ENCODE results near the gene ATPAF2. TPM values are rescaled to one million over a fixed set of nuclear protein-coding genes. Genes with fewer than 3 reads are reported as not detected.

ATPAF2 gene
- total RNA-seq, 2 donors from 2014 or later, result 31.4 to 50.8 TPM

DNA sequence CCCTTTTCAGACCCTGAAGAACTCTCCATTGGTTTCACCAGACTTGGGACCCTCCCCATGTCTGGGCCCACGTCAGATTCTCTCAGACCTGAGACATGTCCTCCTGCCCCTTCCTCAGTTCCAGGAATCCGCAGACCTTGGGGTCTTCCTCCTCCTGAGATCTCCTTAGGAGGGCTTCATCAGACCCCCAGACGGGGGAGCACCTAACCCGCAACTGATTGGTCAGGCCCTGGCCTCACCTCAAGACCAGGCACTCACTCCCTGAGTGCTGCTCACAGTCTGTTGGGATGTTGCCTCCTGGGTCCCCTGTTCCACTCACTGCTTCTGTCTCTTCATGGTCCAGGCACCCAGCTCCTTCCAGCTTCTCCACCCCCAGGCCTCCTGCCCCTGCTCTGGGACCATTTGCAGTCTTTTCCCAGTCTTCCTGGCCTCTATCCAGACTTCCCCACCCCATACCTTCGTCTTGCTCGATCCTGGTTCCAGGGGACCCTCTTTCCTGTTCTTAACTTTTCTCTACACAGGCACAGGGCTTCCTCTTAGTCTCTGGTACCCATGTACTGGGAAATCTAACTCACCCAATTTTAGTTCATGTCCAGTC, 1.4 kb upstream of the ATPAF2 start:
- Histone ChIP-seq H3K9me3 (ENCODE audit: control insufficient read depth, low read length) (no peaks in the 10 kb centered on the region), H3K36me3 (ENCODE audit: control insufficient read depth, insufficient read depth, low read length) (peaks cover 37% of the 10 kb centered on the region), H3K4me1 (ENCODE audit: control insufficient read depth, insufficient read depth, low read length) (peaks cover 7% of the 10 kb centered on the region), H3K27me3 (ENCODE audit: control insufficient read depth, insufficient read depth, low read length, poor library complexity, severe bottlenecking) (no peaks in the 10 kb centered on the region), H3K4me3 (ENCODE audit: low read length) (peak overlapping the region; percentile 97), H3K9ac (ENCODE audit: extremely low read depth, low read length, poor library complexity, severe bottlenecking) (peak overlapping the region; percentile 72), H3K27ac (ENCODE audit: low read depth, low read length) (no peak overlapping the region)
- Mint-ChIP-seq H3K4me1 (peaks cover 52% of the 10 kb centered on the region), H3K36me3 (ENCODE audit: low read depth) (peaks cover 10% of the 10 kb centered on the region), H3K4me3 (peak overlapping the region; percentile 92), H3K9me3 (no peaks in the 10 kb centered on the region), H3K27me3 (ENCODE audit: insufficient read depth) (no peaks in the 10 kb centered on the region), H3K27ac (peak overlapping the region; percentile 93)
- DNase-seq, result peak; percentile 80
- no peak for TF ChIP-seq CTCF (conservative IDR thresholded peaks at IDR 0.05)
- 41 to 63% methylated on average over 4 to 6 of the region's 6 CpGs for WGBS, 2 experiments (ENCODE audit: insufficient coverage in 1 of 2, insufficient read length in 1 of 2)

DNA sequence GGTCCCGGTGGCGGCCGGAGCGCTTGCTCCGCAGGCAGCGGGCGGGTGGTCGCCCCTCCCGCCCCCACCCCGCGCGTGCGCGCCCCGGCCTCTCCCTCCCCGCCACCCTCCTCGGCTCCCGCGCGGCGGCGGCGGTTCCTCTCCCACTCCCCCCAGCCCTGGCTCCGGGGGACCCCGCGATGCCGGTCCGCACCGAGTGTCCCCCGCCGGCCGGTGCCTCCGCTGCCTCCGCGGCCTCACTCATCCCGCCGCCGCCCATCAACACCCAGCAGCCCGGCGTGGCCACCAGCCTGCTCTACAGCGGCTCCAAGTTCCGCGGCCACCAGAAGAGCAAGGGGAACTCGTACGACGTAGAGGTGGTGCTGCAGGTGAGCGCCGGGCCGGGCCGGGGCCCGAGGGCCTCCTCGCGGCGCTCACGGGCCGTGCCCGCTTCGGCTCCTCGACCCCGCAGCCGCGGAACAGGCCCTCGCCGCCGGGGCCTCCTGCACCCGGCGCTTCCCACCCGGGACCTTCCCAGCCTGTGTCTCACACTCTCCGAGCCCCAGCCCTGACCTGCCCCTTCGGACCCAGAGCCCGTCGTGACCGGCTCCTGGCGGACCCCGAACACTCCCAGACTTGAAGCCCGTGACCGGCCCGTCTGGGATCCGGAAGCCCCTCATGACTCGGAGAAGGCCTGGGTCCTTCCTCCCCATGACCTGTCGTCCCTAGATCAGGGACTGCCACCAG, 730 bp upstream of the ATPAF2 start:
- no peak overlapping the region for H3K27ac ChIP-seq (ENCODE audit: low read depth, low read length)
- peaks cover 52% of the 10 kb centered on the region for H3K4me1 Mint-ChIP-seq
- WGBS, 2 experiments (ENCODE audit: insufficient coverage in 1 of 2, insufficient read length in 1 of 2), result 1% methylated on average over 17 to 73 of the region's 81 CpGs

More for the DNA sequence above, 730 bp upstream of the ATPAF2 start:
- Mint-ChIP-seq H3K27me3 (ENCODE audit: insufficient read depth) (no peaks in the 10 kb centered on the region), H3K9me3 (no peaks in the 10 kb centered on the region), H3K27ac (peak overlapping the region; percentile 93), H3K36me3 (ENCODE audit: low read depth) (peaks cover 3% of the 10 kb centered on the region), H3K4me3 (peak overlapping the region; percentile 92)
- H3K4me1 ChIP-seq (ENCODE audit: control insufficient read depth, insufficient read depth, low read length), result peaks cover 7% of the 10 kb centered on the region
- H3K27me3 ChIP-seq (ENCODE audit: control insufficient read depth, insufficient read depth, low read length, poor library complexity, severe bottlenecking), result no peaks in the 10 kb centered on the region
- peak overlapping the region; percentile 97 for H3K4me3 ChIP-seq (ENCODE audit: low read length)
- peak; percentile 88 for DNase-seq
- TF ChIP-seq CTCF (conservative IDR thresholded peaks at IDR 0.05), result no peak
- no peaks in the 10 kb centered on the region for H3K9me3 ChIP-seq (ENCODE audit: control insufficient read depth, low read length)
- H3K36me3 ChIP-seq (ENCODE audit: control insufficient read depth, insufficient read depth, low read length), result peaks cover 35% of the 10 kb centered on the region
- H3K9ac ChIP-seq (ENCODE audit: extremely low read depth, low read length, poor library complexity, severe bottlenecking), result peak overlapping the region; percentile 72
